Thymus (tissue), 11 donors: ENCODE results near the gene LRP1. TPM values are rescaled to one million over a fixed set of nuclear protein-coding genes. Genes with fewer than 3 reads are reported as not detected.

Experiments
- DNase-seq, 9 donors: peaks; one replicate each; pipeline ENCODE4 v3.0.0-alpha.2; 2013; ENCODE audit warnings: low spot score in 9 of 9, low read depth in 6 of 9, missing footprints in 1 of 9
- H3K27ac ChIP-seq, 2 donors: one replicate each; pipeline ENCODE4 v1.5.1; 2013; ENCODE audit warnings: control low read depth in 1 of 2, low read depth in 1 of 2, low read length in 1 of 2, mild to moderate bottlenecking in 1 of 2, moderate library complexity in 1 of 2
- H3K27me3 ChIP-seq, 2 donors: one replicate each; pipeline ENCODE4 v1.5.1; 2013; ENCODE audit warnings: low read length in 1 of 2; ENCODE audit not compliant: control insufficient read depth in 2 of 2, insufficient read depth in 1 of 2
- H3K36me3 ChIP-seq, 2 donors: one replicate each; pipeline ENCODE4 v1.5.1; 2013; ENCODE audit warnings: low read length in 1 of 2, mild to moderate bottlenecking in 1 of 2, moderate library complexity in 1 of 2; ENCODE audit not compliant: control insufficient read depth in 2 of 2, insufficient read depth in 2 of 2
- H3K4me1 ChIP-seq, 2 donors: one replicate each; pipeline ENCODE4 v1.5.1; 2013; ENCODE audit warnings: low read length in 2 of 2; ENCODE audit not compliant: control insufficient read depth in 2 of 2, insufficient read depth in 2 of 2
- H3K4me3 ChIP-seq, 2 donors: one replicate each; pipeline ENCODE4 v1.5.1; 2013; ENCODE audit warnings: low read length in 2 of 2, control low read depth in 1 of 2, mild to moderate bottlenecking in 1 of 2
- H3K9me3 ChIP-seq, 2 donors: one replicate each; pipeline ENCODE4 v1.5.1; 2013; ENCODE audit warnings: low read length in 1 of 2, mild to moderate bottlenecking in 1 of 2; ENCODE audit not compliant: control insufficient read depth in 2 of 2, insufficient read depth in 1 of 2
- WGBS: extraction: QIAGEN DNeasy Blood & Tissue Kit; methylation state at CpG from one replicate; pipeline ENCODE4 v1.1.7; 2013; 5-methylcytosine and 5-hydroxymethylcytosine counted together
- polyA plus RNA-seq: library from polyadenylated mRNA; stranded (reverse); fragments of 200-250 nt; gene quantifications from one replicate; pipeline ENCODE4 v1.2.3, GENCODE V29; 2013
- total RNA-seq: library from RNA; stranded (reverse); fragments of 120-200 nt; gene quantifications from one replicate; pipeline ENCODE4 v1.2.4, GENCODE V29; 2013
- donor health status: healthy.

LRP1 gene
- total and polyA plus RNA-seq, 2 donors = 4.5 to 22.6 TPM

DNA sequence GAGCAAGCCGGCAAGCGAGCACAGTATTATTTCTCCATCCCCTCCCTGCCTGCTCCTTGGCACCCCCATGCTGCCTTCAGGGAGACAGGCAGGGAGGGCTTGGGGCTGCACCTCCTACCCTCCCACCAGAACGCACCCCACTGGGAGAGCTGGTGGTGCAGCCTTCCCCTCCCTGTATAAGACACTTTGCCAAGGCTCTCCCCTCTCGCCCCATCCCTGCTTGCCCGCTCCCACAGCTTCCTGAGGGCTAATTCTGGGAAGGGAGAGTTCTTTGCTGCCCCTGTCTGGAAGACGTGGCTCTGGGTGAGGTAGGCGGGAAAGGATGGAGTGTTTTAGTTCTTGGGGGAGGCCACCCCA lies 84.4 kb downstream of the LRP1 start:
- Histone ChIP-seq H3K4me3 (no peak overlapping the region), H3K36me3 (no peaks in the 10 kb centered on the region), H3K27me3 (peaks cover 41 to 77% of the 10 kb centered on the region in 2 donors), H3K4me1 (peaks cover 8 to 34% of the 10 kb centered on the region in 2 donors), H3K27ac (no peak overlapping the region), H3K9me3 (peaks cover 0 to 17% of the 10 kb centered on the region in 2 donors)
- DNase-seq = no peak
- WGBS = 95% methylated on average over 7 of the region's 7 CpGs

GRCh38 chr12:57213058-57213715 lies 84.9 kb downstream of the LRP1 start:
- DNase-seq = peak in 7 of 9 donors; percentile 45 to 84 (median 69)
- H3K27ac ChIP-seq = no peak overlapping the region
- H3K9me3 ChIP-seq = peaks cover 0 to 17% of the 10 kb centered on the region in 2 donors
- no peaks in the 10 kb centered on the region for H3K36me3 ChIP-seq
- H3K4me3 ChIP-seq = no peak overlapping the region
- 12% methylated on average over 16 of the region's 16 CpGs for WGBS
- H3K4me1 ChIP-seq = peaks cover 8 to 34% of the 10 kb centered on the region in 2 donors
- H3K27me3 ChIP-seq = peaks cover 46 to 78% of the 10 kb centered on the region in 2 donors

- H3K9me3 ChIP-seq = peaks cover 0 to 17% of the 10 kb centered on the region in 2 donors
- no peak for DNase-seq
- no peak overlapping the region for H3K4me3 ChIP-seq
- H3K27me3 ChIP-seq = peaks cover 53 to 85% of the 10 kb centered on the region in 2 donors
- H3K36me3 ChIP-seq = no peaks in the 10 kb centered on the region
- 58% methylated on average over 4 of the region's 4 CpGs for WGBS
- H3K4me1 ChIP-seq = peaks cover 8 to 34% of the 10 kb centered on the region in 2 donors
- H3K27ac ChIP-seq = no peak overlapping the region
Measured at GRCh38 chr12:57213763-57214397, 85.6 kb downstream of the LRP1 start.

- DNase-seq = peak in 6 of 9 donors; percentile 58 to 80 (median 67)
- Histone ChIP-seq H3K9me3 (peaks cover 0 to 17% of the 10 kb centered on the region in 2 donors), H3K4me1 (peaks cover 8 to 34% of the 10 kb centered on the region in 2 donors), H3K27ac (no peak overlapping the region), H3K27me3 (peaks cover 58 to 90% of the 10 kb centered on the region in 2 donors), H3K36me3 (no peaks in the 10 kb centered on the region), H3K4me3 (no peak overlapping the region)
- 3% methylated on average over 14 of the region's 14 CpGs for WGBS
Measured at GRCh38 chr12:57214398-57214781, 86.1 kb downstream of the LRP1 start.

DNA sequence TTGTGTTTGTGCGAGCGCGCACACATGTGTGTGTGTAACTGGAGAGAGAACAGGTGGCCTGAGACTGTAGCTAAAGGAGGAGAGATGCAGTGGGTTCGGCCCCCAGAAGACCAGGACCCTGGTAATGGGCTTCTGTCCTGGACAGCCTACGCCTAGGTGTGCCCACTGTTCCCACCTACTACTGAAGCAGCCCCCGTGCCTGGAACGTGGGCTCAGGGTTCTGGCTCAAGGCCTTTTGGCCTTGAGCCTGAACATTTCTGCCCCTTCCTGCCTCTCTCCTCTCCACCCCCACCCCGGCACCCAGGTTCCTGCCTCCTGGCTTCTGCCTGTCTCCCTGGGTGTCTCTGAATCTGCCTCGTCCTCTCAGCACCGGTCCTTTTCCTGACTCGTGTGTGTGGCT lies 86.8 kb downstream of the LRP1 start:
- Histone ChIP-seq H3K4me1 (peaks cover 8 to 39% of the 10 kb centered on the region in 2 donors), H3K4me3 (no peak overlapping the region), H3K27me3 (peaks cover 64 to 94% of the 10 kb centered on the region in 2 donors), H3K9me3 (peaks cover 0 to 15% of the 10 kb centered on the region in 2 donors), H3K36me3 (no peaks in the 10 kb centered on the region), H3K27ac (no peak overlapping the region)
- DNase-seq = no peak
- WGBS = 42% methylated on average over 11 of the region's 11 CpGs

DNA sequence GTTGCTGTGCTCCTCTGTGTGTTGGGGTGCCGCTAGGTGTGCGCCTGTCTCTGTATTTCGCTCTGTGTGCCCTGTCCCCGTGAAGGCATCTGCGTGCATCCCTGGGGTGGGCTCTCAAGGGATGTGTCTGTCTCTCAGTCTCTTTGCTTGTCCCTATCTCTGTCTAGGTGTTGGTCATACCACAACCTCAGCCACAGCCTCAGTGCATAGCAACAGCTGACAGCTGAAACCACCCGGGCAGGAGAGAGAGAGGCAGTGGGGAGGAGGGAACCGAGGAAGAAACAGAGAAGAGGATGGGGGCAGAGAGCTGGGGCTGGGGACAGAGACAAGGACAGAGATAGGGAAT lies 87.4 kb downstream of the LRP1 start:
- no peak for DNase-seq
- no peak overlapping the region for H3K27ac ChIP-seq
- peaks cover 8 to 40% of the 10 kb centered on the region in 2 donors for H3K4me1 ChIP-seq
- no peak overlapping the region for H3K4me3 ChIP-seq
- H3K27me3 ChIP-seq = peaks cover 70 to 97% of the 10 kb centered on the region in 2 donors
- no peaks in the 10 kb centered on the region for H3K36me3 ChIP-seq
- H3K9me3 ChIP-seq = peaks cover 0 to 14% of the 10 kb centered on the region in 2 donors
- 24% methylated on average over 7 of the region's 7 CpGs for WGBS

DNA sequence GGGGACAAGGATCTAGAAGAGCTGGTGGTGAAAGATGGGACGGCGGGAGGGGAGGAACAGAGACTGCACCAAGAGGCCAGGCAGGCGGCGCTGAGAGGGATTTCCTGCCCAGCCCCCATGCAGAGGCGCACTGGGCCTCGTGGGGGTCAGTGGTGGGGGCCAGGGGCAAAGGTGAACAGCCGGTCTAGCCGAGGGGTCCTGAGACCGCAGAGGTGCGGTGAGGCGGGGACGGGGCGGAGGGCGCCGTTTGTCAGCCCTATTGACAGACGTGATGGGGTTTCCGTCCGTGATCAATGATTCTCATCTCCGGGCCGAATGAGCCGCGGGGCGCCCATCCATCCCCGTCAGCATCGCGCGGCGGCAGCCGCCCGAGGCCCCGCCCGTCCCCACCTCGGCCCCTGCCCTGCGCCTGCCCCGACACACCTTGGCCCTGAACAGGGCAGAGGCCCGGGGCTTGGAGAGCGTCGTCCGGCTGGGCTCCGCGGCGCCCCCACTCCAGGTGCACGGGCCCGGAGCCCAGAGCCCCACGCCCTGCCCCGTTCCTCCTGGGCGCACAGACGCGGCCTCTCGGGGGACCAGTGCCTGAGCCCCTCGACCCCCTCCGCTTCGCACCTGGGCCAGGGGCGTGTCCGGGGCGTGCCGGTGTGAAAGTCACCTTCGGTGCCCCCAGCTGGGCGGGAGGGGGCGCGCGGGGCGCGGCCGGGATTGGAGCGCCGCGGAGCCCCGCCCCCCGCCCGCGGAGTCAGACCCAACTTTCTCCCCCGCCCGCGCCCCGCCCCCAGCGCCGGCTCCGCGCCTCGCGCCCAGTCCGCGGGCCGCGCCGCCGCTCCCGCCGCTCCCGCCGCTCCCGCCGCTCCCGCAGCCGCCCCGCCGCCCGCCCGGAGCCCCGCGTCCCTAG lies 88.0 kb downstream of the LRP1 start, which contains the start of gene NXPH4:
NXPH4 (plus strand) TSS at position 781 of the 898 bp plus-strand sequence. CDS start 176 bp downstream, outside the sequence.
- no peak within 1 kb of the TSS for H3K27ac ChIP-seq
- peak within 1 kb of the TSS in 1 of 2 donors; percentile 43 for H3K4me3 ChIP-seq
- peaks cover 8 to 42% of the 10 kb centered on the region in 2 donors for H3K4me1 ChIP-seq
- no peaks in the 10 kb centered on the region for H3K36me3 ChIP-seq
- 1% methylated on average over 102 of the region's 102 CpGs for WGBS
- peaks cover 73 to 98% of the 10 kb centered on the region in 2 donors for H3K27me3 ChIP-seq
- DNase-seq = peak in 3 of 9 donors; percentile 35 to 58 (median 44)
- H3K9me3 ChIP-seq = peaks cover 0 to 14% of the 10 kb centered on the region in 2 donors

DNA sequence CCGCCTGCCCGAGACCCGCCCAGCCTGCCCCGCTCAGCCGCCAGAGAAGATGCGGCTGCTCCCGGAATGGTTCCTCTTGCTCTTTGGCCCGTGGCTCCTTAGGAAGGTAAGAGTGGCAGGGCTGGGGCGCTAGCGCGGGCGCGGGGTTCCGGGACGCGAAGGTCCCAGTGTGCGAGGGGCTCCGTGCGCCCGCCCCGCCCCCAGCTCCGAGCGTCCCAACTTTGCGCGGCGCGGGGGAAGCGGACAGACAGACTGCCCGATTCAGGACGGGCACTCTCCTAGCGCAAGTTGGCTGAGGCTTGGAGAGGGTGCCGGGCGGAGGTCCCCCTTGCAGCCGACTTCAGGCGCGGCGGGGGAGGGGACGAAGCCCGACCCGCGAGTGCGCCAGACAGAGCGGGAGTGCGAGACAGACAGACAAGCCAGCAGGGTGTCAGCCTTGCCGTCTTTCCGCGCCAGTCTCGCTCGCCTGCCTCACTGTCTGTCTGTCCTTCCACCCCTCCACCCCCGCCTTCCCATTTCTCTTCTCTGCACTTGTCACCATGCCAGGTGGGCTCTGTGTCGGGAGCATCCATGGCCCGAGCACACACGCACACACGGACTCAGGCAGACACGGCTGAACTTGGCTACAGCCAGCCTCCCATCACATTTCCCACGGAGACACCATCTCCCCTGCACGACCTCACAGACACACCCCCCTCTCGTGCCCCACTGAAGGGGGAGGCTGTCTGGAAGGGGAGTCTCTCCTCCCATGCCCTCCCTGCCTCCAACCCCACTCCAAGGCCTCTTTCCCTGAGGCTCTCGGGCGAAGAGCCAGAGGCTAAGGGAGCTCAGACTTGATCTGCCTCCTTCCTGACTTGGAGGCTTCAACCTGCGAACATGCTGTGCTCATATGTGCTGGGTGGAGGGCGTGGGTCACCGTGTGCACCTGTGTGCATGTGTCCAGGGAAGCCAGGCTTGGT lies 88.9 kb downstream of the LRP1 start:
- peaks cover 0 to 14% of the 10 kb centered on the region in 2 donors for H3K9me3 ChIP-seq
- DNase-seq = peak in 1 of 9 donors; percentile 28
- H3K27ac ChIP-seq = no peak overlapping the region
- peaks cover 81 to 98% of the 10 kb centered on the region in 2 donors for H3K27me3 ChIP-seq
- 4% methylated on average over 63 of the region's 63 CpGs for WGBS
- H3K4me3 ChIP-seq = peak overlapping the region in 1 of 2 donors; percentile 43
- peaks cover 8 to 48% of the 10 kb centered on the region in 2 donors for H3K4me1 ChIP-seq
- H3K36me3 ChIP-seq = no peaks in the 10 kb centered on the region
